Measurements from ENCODE around the gene G3BP1.
A peak's percentile ranks its signal among the peaks of the same experiment; 100 is the strongest.
"Not testable (repeated sequence)": the region's sequence is repeated elsewhere in the genome, so short reads cannot be mapped to it uniquely, and the experiment has no call there.

G3BP1 gene

GRCh38 chr5:151771259-151772028, at the start of gene G3BP1:
TSS of gene G3BP1 (plus strand) at chr5:151771954. CDS start at chr5:151786621, 14,667 bp downstream.
- DNase-seq (ENCODE audit: low read depth, low spot score), result peak; percentile 100

- no peak for DNase-seq (ENCODE audit: low read depth, low spot score)
Observed at GRCh38 chr5:151722546-151722945, 49.2 kb upstream of the G3BP1 start.

GRCh38 chr5:151724360-151724759, 47.4 kb upstream of the G3BP1 start:
- DNase-seq (ENCODE audit: low read depth, low spot score), result no peak

- not testable (repeated sequence) for DNase-seq (ENCODE audit: low read depth, low spot score)
Observed at GRCh38 chr5:151729597-151729996, 42.2 kb upstream of the G3BP1 start.

GRCh38 chr5:151730381-151730780, 41.4 kb upstream of the G3BP1 start:
- DNase-seq (ENCODE audit: low read depth, low spot score), result no peak

- DNase-seq (ENCODE audit: low read depth, low spot score), result no peak
Observed at GRCh38 chr5:151733358-151734063, 38.2 kb upstream of the G3BP1 start.

- no peak for DNase-seq (ENCODE audit: low read depth, low spot score)
Observed at GRCh38 chr5:151734064-151734408, 37.7 kb upstream of the G3BP1 start.

GRCh38 chr5:151735646-151736045, 36.1 kb upstream of the G3BP1 start:
- DNase-seq (ENCODE audit: low read depth, low spot score), result no peak

GRCh38 chr5:151737431-151737830, 34.3 kb upstream of the G3BP1 start:
- no peak for DNase-seq (ENCODE audit: low read depth, low spot score)

- DNase-seq (ENCODE audit: low read depth, low spot score), result no peak
Observed at GRCh38 chr5:151738125-151738848, 33.5 kb upstream of the G3BP1 start.

GRCh38 chr5:151739395-151739794, 32.4 kb upstream of the G3BP1 start:
- no peak for DNase-seq (ENCODE audit: low read depth, low spot score)

GRCh38 chr5:151739939-151740335, 31.8 kb upstream of the G3BP1 start:
- DNase-seq (ENCODE audit: low read depth, low spot score), result peak; percentile 66

- DNase-seq (ENCODE audit: low read depth, low spot score), result peak; percentile 86
Observed at GRCh38 chr5:151740336-151740942, 31.3 kb upstream of the G3BP1 start.

GRCh38 chr5:151740958-151741373, 30.8 kb upstream of the G3BP1 start:
- DNase-seq (ENCODE audit: low read depth, low spot score), result no peak

GRCh38 chr5:151741678-151742423, 29.9 kb upstream of the G3BP1 start:
- DNase-seq (ENCODE audit: low read depth, low spot score), result no peak

- DNase-seq (ENCODE audit: low read depth, low spot score), result no peak
Observed at GRCh38 chr5:151742870-151743294, 28.9 kb upstream of the G3BP1 start.

- no peak for DNase-seq (ENCODE audit: low read depth, low spot score)
Observed at GRCh38 chr5:151743530-151743929, 28.2 kb upstream of the G3BP1 start.

- DNase-seq (ENCODE audit: low read depth, low spot score), result peak; percentile 56
Observed at GRCh38 chr5:151745071-151745705, 26.6 kb upstream of the G3BP1 start.

- no peak for DNase-seq (ENCODE audit: low read depth, low spot score)
Observed at GRCh38 chr5:151750121-151750520, 21.6 kb upstream of the G3BP1 start.

- no peak for DNase-seq (ENCODE audit: low read depth, low spot score)
Observed at GRCh38 chr5:151751091-151751490, 20.7 kb upstream of the G3BP1 start.

GRCh38 chr5:151751593-151751992, 20.2 kb upstream of the G3BP1 start:
- no peak for DNase-seq (ENCODE audit: low read depth, low spot score)

Measured in smooth muscle cell of the brain vasculature (primary cell).